ENCODE measurements around the gene L3MBTL4. TPM values are rescaled to one million over a fixed set of nuclear protein-coding genes. Genes with fewer than 3 reads are reported as not detected.

The L3MBTL4 gene
- total RNA-seq, 2 donors from 2014 or later = 0.27 to 5.3 TPM

DNA sequence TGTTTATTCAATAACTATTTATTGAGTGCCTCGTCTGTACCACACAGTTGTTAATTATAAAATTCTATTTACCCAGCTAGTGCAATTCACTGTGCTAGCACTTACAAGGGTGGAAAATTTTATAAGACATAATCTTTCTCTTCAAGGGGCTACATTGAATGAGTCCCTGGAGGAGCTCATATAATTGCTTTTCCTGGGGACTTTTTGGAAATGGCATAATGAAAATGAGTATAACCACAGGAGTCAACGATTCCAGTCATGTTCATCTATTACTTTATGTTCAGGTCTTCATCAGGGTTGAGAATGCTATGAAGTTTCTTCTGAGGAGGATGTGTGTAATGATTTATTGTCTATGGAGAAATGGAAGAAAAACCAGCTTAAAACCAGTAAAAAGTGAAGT lies 466.5 kb downstream of the L3MBTL4 start:
- Histone ChIP-seq H3K4me3 (no peak overlapping the region), H3K27ac (no peak overlapping the region), H3K27me3 (replicated peaks; ENCODE audit: insufficient read depth) (no peaks in the 10 kb centered on the region), H3K4me1 (ENCODE audit: control insufficient read depth in 1 of 2, low read depth in 2 of 2) (no peaks in the 10 kb centered on the region), H3K9me3 (no peaks in the 10 kb centered on the region), H3K36me3 (no peaks in the 10 kb centered on the region)
- DNase-seq (ENCODE audit: low spot score) (no peak), ATAC-seq (ENCODE audit: insufficient number of reproducible peaks, low FRiP score, low read depth) (no peak)
- TF ChIP-seq, protein P1, sequence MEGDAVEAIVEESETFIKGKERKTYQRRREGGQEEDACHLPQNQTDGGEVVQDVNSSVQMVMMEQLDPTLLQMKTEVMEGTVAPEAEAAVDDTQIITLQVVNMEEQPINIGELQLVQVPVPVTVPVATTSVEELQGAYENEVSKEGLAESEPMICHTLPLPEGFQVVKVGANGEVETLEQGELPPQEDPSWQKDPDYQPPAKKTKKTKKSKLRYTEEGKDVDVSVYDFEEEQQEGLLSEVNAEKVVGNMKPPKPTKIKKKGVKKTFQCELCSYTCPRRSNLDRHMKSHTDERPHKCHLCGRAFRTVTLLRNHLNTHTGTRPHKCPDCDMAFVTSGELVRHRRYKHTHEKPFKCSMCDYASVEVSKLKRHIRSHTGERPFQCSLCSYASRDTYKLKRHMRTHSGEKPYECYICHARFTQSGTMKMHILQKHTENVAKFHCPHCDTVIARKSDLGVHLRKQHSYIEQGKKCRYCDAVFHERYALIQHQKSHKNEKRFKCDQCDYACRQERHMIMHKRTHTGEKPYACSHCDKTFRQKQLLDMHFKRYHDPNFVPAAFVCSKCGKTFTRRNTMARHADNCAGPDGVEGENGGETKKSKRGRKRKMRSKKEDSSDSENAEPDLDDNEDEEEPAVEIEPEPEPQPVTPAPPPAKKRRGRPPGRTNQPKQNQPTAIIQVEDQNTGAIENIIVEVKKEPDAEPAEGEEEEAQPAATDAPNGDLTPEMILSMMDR (IDR thresholded peaks at IDR 0.05) = no peak

DNA sequence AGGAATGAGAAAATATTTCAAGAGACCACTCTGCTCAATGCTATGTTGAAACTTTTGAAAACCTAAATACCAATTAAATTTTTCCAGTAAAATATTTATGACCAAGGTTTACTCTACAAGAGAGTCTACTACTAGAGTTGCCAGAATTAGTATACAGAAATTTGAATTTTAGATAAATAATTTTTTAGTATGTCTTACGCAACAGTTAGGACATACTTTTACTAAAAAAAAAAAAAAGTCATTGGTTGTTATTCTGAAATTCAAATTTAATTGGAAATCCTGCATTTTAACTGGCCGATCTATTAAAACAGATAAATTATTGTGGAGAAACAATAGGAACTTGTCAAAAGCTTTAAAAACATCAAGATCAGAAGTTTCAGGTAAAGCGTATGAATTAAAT lies 470.3 kb downstream of the L3MBTL4 start:
- H3K36me3 ChIP-seq = no peaks in the 10 kb centered on the region
- H3K4me3 ChIP-seq = no peak overlapping the region
- H3K27me3 ChIP-seq (replicated peaks; ENCODE audit: insufficient read depth) = no peaks in the 10 kb centered on the region
- no peak for DNase-seq (ENCODE audit: low spot score)
- no peaks in the 10 kb centered on the region for H3K4me1 ChIP-seq (ENCODE audit: control insufficient read depth in 1 of 2, low read depth in 2 of 2)
- ATAC-seq (ENCODE audit: insufficient number of reproducible peaks, low FRiP score, low read depth) = no peak
- H3K9me3 ChIP-seq = no peaks in the 10 kb centered on the region
- TF ChIP-seq, protein P1 (IDR thresholded peaks at IDR 0.05) = no peak
- no peak overlapping the region for H3K27ac ChIP-seq

DNA sequence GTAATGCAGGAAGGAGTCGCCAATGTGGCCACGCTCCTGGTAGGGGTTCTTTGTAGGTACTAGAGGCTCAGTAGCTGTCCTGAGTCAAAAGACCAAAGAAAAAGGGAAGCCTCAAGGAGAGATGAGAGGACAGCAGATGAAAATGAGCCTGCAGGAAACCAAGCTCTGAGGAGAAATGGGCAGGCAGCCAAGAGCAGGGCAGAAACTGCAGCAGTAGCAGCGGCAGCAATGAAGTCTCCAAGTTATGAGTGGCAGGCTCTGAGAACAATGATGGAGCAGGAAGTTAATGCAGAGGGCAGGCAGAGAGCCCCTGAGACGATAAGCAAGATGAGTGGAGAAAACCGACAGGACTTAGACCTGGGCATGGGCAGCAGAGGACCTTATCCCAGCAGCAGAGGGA lies 471.2 kb downstream of the L3MBTL4 start:
- H3K27ac ChIP-seq = no peak overlapping the region
- H3K4me3 ChIP-seq = no peak overlapping the region
- no peaks in the 10 kb centered on the region for H3K4me1 ChIP-seq (ENCODE audit: control insufficient read depth in 1 of 2, low read depth in 2 of 2)
- H3K9me3 ChIP-seq = no peaks in the 10 kb centered on the region
- no peaks in the 10 kb centered on the region for H3K27me3 ChIP-seq (replicated peaks; ENCODE audit: insufficient read depth)
- TF ChIP-seq, protein P1 (IDR thresholded peaks at IDR 0.05) = no peak
- ATAC-seq (ENCODE audit: insufficient number of reproducible peaks, low FRiP score, low read depth) = no peak
- no peaks in the 10 kb centered on the region for H3K36me3 ChIP-seq
- no peak for DNase-seq (ENCODE audit: low spot score)

DNA sequence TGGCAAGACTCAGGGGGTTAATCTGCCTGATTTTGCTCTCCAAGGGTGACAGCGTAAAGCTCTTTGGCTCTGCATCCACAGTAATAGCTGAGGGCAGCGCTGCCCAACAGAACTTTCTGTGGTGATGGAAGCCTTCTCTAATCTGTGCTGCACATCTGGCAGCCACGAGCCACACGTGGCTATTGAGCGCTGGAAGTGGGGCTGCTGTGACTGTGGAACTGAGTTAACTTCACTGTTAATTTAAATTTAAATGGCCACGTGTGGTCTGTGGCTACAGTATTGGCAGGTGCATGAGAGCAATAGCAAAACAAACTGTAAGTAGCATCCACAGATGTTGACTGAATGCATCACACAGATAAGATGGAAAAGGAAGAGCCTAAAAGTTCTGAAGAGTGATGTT lies 472.1 kb downstream of the L3MBTL4 start:
- Histone ChIP-seq H3K27me3 (replicated peaks; ENCODE audit: insufficient read depth) (no peaks in the 10 kb centered on the region), H3K27ac (no peak overlapping the region), H3K4me3 (no peak overlapping the region), H3K4me1 (ENCODE audit: control insufficient read depth in 1 of 2, low read depth in 2 of 2) (no peaks in the 10 kb centered on the region), H3K36me3 (no peaks in the 10 kb centered on the region), H3K9me3 (no peaks in the 10 kb centered on the region)
- ATAC-seq (ENCODE audit: insufficient number of reproducible peaks, low FRiP score, low read depth) = no peak
- no peak for DNase-seq (ENCODE audit: low spot score)
- TF ChIP-seq, protein P1 (IDR thresholded peaks at IDR 0.05) = no peak

DNA sequence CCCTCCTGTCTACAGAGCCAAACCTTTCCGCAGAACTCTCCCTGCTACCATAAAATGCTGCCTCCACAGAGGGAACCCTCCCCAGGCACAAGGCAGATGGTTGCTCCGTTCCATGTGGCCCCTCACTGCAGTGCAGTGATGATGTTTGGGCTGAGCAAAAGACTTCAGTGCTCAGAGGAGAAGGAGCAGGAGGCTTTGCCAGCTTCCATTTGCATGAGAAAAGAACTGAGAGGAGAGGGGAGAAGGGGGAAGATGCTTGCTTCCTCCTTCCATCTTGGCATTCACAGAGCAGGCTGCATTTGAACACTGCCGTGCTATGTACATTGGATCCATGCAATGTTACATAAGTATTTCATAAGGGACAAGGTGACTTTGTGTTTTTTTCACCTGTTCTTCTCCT lies 472.8 kb downstream of the L3MBTL4 start:
- no peak for DNase-seq (ENCODE audit: low spot score)
- Histone ChIP-seq H3K27me3 (replicated peaks; ENCODE audit: insufficient read depth) (no peaks in the 10 kb centered on the region), H3K4me1 (ENCODE audit: control insufficient read depth in 1 of 2, low read depth in 2 of 2) (no peaks in the 10 kb centered on the region), H3K4me3 (no peak overlapping the region), H3K27ac (no peak overlapping the region), H3K36me3 (no peaks in the 10 kb centered on the region), H3K9me3 (no peaks in the 10 kb centered on the region)
- TF ChIP-seq, protein P1 (IDR thresholded peaks at IDR 0.05) = no peak
- ATAC-seq (ENCODE audit: insufficient number of reproducible peaks, low FRiP score, low read depth) = no peak
